GM21737 (cell line): ENCODE results near the gene MMP14.
A peak's percentile ranks its signal among the peaks of the same experiment; 100 is the strongest.

Experiments
- ATAC-seq: cut with Tn5 transposase; IDR thresholded peaks from one replicate; pipeline ENCODE4 v1.9.1; 2021; ENCODE audit warnings: mild to moderate bottlenecking, moderate library complexity; ENCODE audit not compliant: unreplicated experiment

MMP14 gene

GRCh38 chr14:22883173-22883976, 47.0 kb downstream of the MMP14 start, which contains the start of gene REM2:
REM2 (plus strand) TSS chr14:22883222; CDS start chr14:22883288, 66 bp downstream.
- ATAC-seq, result no peak

GRCh38 chr14:22884076-22884737, 47.8 kb downstream of the MMP14 start:
- no peak for ATAC-seq

DNA sequence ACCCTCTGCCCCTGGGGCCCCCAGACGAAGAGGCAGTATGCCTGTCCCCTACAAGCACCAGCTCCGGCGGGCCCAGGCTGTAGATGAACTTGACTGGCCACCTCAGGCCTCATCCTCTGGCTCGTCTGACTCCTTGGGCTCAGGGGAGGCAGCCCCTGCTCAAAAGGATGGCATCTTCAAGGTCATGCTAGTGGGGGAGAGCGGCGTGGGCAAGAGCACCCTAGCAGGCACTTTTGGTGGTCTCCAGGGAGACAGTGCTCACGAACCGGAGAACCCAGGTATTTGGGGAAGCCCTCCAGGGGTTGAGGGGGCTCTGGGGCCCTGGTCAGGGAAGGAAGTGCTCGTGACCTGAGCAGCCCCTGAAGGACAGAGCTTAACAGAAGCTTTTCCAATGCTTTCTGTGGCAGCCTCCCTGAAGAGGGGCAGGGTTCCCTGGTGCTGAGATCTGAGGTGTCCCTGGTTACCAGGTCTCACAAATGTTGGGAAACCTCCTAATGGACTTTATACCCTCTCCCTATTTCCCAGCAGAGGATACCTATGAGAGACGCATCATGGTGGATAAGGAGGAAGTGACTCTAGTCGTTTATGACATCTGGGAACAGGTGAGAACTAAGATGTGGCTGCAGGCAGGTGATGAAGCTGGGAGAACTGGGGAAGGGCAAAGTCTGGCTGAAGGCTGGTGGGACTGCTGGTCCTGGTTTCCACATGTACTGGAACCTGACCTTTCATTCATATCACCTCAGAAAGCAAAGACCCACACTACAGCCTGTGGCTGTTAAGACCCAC, 48.5 kb downstream of the MMP14 start:
- no peak for ATAC-seq

GRCh38 chr14:22885975-22886374, 49.6 kb downstream of the MMP14 start:
- no peak for ATAC-seq

GRCh38 chr14:22886500-22887259, 50.3 kb downstream of the MMP14 start:
- ATAC-seq, result peak; percentile 41

DNA sequence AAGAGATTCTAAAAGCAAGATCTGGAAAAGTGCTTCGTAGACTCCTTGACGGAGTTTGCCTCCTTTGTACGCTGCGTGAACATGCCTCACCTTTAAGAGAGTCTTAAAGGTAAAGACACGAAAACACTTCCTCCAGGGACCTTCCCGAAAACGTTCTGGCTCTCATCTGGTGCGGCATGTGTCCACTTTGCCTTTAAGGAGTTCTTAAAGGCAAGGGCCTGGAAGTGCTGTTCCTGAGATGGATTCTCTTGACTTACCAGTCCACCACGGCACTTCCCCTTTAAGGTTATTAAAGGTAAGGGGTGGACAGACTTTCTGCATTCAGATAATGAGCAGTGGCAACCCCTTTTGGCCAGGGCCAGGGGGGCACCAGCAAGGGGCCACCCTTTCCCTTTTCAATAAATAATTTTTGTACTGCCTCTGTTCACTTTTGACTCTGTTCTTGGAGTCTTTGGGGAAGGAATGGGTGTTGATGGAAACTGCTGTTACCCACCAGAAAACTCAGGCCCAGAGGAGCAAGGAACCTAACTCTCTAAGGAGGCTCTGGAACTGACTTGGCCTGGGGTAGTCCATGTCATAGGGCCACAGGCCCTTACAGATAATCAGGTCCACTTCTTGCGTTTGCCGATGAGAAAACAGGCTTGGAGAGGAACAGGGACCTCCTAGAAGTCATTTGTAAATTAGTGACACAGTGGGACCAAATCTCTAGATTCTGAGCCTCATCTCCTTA, 51.0 kb downstream of the MMP14 start:
- peak; percentile 42 for ATAC-seq

- ATAC-seq, result peak; percentile 50
Measured at GRCh38 chr14:22887990-22888378, 51.6 kb downstream of the MMP14 start.

- ATAC-seq, result no peak
Measured at GRCh38 chr14:22888662-22889061, 52.3 kb downstream of the MMP14 start.

GRCh38 chr14:22890416-22890815, 54.0 kb downstream of the MMP14 start:
- no peak for ATAC-seq

DNA sequence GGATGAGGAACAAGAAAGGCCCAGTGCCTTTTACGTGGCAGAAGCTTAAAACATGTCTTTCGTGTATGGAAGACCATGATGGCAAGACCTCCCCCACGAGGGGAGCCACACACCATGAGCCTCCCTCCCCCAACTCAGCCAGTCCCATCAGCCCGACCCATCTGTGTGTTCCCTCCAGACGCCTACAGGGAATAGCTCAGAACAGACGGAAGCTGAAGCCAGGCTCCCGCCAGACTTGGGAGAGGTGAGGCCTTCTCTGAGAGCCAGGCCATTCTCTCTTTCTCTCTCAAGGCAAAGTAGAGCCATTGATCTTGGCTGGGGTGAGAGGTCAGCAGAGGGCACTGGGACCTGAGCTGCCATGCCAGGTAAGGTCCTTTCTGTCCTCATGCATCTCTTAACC, 56.1 kb downstream of the MMP14 start:
- no peak for ATAC-seq

- ATAC-seq, result no peak
Measured at GRCh38 chr14:22893706-22894105, 57.3 kb downstream of the MMP14 start.

GRCh38 chr14:22895402-22895801, 59.0 kb downstream of the MMP14 start:
- no peak for ATAC-seq

DNA sequence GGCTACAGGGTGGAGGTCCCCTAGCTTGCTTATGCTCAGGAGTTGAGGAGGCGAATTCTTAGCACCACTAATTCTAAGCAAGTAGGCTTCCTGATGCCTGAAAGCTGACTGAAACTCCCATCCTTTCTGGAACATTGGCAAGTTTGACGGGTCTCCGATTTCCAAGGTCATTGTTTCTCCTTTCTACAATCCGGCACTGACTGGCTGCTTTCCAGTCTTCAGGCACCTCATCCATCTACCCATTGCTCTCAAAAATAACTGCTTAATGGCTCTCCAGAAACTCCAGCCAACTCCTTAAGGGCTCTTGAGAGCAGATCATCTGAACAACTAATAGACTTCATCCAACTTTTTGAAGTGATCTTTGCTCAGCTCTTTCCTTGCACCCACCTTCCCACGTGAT, 60.0 kb downstream of the MMP14 start:
- no peak for ATAC-seq

DNA sequence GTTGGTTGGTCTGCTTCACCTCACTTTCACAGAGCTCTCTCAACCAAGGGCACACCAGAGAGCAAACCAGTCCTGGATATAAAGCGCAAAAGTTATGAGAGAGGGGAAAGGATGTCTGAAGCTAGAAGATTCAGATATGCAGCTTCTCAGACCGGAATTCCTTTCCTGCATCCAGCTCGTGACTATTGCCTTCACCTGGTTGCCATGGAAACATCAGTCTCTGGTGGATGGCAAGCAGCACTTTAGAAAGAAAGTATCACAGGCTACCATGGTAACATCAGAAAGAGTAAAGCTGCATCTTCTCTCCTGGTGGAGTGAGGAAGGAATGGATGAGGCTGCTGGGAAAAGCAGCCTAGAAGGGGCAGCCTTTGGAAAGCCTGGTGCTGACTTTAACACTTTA, 60.4 kb downstream of the MMP14 start:
- ATAC-seq, result no peak

DNA sequence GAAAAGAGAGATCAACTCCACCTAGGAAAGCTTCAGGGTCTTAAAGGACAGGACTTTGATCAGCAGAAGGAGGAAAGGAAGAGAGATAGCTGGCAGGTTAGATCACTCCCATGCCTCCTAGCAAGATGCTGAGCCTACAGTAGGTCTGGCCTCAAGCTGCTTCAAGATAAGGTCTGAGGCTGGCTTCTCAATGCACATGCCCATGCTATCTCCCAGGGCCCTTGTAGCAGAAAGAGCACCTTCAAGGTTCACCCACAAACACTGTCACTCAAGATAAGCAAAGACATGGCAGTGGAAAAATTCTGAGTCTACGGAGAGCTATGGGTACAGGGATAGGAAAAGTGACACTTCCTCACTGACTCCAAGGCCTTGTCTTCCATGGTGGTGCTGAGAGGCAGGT, 61.0 kb downstream of the MMP14 start:
- no peak for ATAC-seq
